VCaP (cell line): ENCODE data around the gene GSE1.

Experiments
- H3K27ac ChIP-seq: fragments of 450-650 bp; 2 replicates; pipeline ENCODE4 v1.5.1; 2017
- TF ChIP-seq, protein P1 (sequence below): fragments of 450-650 bp; conservative IDR thresholded peaks from 2 replicates; pipeline ENCODE4 v1.5.1; 2017; ENCODE audit warnings: mild to moderate bottlenecking, moderate library complexity

The GSE1 gene

DNA sequence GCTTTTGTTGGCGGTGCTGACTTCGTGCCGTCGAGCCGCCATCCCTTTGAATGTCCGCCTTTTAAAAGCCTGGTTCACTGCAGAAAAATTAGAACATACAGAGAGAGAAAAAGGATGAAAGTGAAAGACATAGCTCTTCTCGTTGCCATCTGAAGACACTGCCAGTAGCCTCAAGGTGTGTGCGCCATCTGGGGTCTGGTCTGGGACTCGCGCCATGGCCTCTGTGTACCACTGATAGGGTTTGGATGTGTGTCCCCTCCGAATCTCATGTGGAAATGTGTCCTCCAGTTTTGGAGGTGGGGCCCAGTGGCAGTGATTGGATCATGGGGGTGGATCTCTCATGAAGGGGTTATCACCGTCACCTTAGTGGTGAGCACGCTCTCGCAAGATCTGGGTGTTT is 15.5 kb downstream of the GSE1 start:
- TF ChIP-seq, protein P1, sequence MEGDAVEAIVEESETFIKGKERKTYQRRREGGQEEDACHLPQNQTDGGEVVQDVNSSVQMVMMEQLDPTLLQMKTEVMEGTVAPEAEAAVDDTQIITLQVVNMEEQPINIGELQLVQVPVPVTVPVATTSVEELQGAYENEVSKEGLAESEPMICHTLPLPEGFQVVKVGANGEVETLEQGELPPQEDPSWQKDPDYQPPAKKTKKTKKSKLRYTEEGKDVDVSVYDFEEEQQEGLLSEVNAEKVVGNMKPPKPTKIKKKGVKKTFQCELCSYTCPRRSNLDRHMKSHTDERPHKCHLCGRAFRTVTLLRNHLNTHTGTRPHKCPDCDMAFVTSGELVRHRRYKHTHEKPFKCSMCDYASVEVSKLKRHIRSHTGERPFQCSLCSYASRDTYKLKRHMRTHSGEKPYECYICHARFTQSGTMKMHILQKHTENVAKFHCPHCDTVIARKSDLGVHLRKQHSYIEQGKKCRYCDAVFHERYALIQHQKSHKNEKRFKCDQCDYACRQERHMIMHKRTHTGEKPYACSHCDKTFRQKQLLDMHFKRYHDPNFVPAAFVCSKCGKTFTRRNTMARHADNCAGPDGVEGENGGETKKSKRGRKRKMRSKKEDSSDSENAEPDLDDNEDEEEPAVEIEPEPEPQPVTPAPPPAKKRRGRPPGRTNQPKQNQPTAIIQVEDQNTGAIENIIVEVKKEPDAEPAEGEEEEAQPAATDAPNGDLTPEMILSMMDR: no peak
- H3K27ac ChIP-seq: no peak overlapping the region

DNA sequence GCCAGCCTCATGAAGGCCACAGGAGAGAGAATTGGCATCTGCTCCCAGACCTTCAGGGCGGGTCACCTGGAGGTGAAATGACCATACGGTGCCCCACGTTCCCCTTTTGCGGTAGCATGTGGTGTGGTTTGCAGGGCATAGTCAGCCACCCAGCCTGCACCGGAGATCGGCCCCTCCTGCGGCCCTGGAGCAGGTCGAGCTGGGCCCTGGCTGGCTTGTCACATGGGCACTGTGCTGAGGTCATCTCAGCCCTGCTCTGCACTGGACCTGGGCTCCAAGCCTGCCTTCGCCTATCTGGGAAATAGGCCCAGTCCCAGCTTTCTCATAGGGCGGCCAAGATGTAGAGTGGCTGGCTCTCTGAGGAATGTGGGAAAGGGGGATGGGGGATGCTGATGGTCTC is 16.2 kb downstream of the GSE1 start:
- no peak overlapping the region for H3K27ac ChIP-seq
- TF ChIP-seq, protein P1: no peak

DNA sequence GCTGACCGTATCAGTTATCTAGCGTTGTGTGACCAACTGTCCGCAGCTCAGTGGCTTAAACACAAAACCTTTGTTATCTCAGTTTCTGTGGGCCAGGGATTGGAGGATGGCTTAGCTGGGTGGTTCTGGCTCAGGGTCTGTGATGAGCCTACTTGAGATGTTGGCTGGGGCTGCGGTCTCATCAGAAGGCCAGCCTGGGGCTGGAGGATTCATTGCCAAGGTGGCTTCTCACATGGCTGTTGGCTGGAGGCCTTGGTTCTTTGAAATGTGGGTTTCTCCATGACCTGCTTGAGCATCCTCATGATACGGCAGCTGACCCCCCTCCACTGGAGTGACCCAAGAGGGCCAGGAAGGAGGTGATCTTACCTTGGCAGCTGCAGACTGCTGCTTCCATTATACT is 16.7 kb downstream of the GSE1 start:
- TF ChIP-seq, protein P1: no peak
- H3K27ac ChIP-seq: no peak overlapping the region

DNA sequence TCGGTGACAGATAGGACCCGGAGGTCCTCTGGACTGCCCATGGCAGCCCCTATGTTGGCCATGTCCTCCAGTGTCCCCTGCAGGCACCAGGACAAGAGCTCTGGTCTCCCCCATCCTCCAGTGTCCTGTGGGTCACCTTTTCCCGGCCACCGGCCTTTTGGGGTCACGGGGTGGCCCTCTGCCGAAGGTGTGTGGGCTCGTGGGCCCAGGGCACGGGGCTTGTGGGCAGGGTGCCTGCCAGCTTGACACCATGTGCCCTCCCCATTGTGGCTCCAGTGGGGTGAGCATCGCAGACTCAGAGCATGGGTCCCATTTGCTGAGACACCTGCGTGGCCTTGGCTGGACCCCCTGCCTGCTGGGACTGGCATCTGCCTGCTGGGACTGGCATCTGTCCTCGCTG is 18.1 kb downstream of the GSE1 start:
- no peak overlapping the region for H3K27ac ChIP-seq
- TF ChIP-seq, protein P1: no peak

DNA sequence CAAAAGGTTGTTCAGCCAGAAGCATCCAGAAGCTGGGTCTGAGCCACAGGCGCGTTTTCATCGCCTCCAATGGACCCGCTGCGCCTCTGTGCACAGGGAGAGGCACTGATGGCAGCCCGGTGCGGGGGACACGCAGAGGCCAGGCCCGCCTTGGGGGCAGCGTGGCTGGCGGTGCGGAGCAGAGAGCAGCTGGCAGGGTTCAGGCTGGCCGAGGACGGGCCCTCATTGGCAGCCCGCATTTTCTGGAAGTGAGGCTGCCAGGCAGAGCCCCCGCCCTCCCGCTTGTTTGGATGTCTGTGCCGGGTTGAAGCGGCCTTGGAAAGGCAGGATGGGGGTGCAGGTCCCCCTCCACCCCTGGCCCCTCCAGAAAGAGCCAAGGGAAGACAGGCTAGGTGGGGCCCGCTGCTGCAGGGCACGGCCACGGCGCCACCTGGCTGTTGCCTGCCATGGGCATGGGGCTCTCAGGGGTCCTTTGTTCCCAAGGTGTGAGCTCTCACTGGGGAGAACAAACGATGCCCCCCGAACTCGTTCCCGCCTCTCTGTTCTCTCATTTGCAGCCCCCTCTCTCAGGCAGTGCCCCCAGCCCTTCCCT is 18.8 kb downstream of the GSE1 start:
- TF ChIP-seq, protein P1: 0 out of 2 replicates have a peak, but pooled peaks have one; percentile 7
- no peak overlapping the region for H3K27ac ChIP-seq

DNA sequence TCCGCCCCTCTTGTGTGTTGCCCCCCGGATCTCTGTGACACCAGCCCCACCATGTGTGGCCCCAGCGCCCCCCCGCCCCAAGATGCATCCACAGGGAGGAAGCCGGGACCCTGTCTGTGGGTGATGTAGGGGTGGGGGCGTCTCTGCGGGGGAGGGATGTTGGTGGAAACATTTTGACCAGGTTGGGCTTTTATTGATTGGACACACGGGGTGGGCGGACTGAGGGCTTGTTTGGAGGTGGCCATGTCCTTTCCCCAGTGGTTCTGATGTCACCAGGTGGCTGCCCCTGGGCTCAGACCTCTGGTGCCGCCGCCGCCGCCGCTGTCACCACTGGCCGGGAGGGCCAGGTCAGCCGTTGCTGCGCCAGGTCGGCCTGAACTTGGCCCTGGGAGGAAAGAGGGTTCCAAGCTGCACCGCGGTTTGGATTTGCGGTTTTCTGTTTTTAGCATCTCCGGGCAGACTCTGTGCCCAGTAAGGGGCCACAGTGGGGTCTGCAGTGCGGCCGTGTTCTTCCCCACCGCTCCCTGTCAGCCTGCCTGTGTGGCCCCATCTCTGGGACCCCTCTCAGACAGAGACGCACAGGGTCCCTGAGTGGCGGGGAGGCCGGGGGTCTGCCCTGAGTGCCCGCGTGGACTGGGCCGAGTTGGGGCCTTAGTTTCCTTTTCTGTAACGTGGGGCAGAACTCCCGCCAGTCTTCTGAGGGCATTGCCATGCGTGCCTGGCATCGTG is 19.8 kb downstream of the GSE1 start:
- H3K27ac ChIP-seq: no peak overlapping the region
- TF ChIP-seq, protein P1: no peak

DNA sequence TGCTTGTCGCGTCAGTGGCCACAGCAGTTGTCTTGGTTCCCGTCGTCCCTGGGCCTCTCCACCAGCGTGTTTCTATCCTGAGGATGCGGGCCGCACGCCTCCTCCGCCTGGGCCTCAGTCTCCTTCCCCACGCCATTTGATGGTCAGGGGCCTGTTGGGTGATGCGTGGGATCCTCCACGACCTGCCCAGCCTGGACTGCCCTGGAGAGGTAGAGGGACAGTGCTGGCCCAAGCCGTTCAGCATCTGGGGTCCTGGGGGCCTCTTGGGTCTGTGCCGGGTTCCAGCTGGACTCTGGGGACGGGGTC is 20.3 kb downstream of the GSE1 start:
- no peak overlapping the region for H3K27ac ChIP-seq
- TF ChIP-seq, protein P1: no peak
